Keratinocyte (primary cell): Measurements from ENCODE around the gene IKZF1. TPM values are rescaled to one million over a fixed set of nuclear protein-coding genes. Genes with fewer than 3 reads are reported as not detected.

Experiments used
- DNase-seq: peaks from one replicate; pipeline ENCODE4 v3.0.0-alpha.2; 2011; ENCODE audit warnings: low read depth, missing footprints, low spot score
- FAIRE-seq: peaks from 2 replicates; lab custom pipeline; 2011; peaks lifted over from hg19 to GRCh38; lab: Jason Lieb, UNC
- H2AFZ ChIP-seq: 2 replicates; pipeline ENCODE4 v1.6.0; 2012; ENCODE audit warnings: low read length, control low read depth, inconsistent platforms; ENCODE audit not compliant: control insufficient read depth
- H3K27ac ChIP-seq: 2 replicates; pipeline ENCODE4 v1.5.1; 2011; ENCODE audit warnings: low read length; ENCODE audit not compliant: control insufficient read depth, insufficient read depth
- H3K27me3 ChIP-seq: 3 replicates; pipeline ENCODE4 v1.6.0; 2011; ENCODE audit warnings: low read length; ENCODE audit not compliant: control insufficient read depth, insufficient read depth; ENCODE audit errors: extremely low read depth
- H3K36me3 ChIP-seq, 2 experiments: 2 replicates in 1 of 2; 3 replicates in 1 of 2; pipeline ENCODE4 v1.5.1; 2011; ENCODE audit warnings: low read length in 2 of 2, mild to moderate bottlenecking in 1 of 2; ENCODE audit not compliant: control insufficient read depth in 2 of 2, insufficient read depth in 2 of 2; ENCODE audit errors: extremely low read depth in 1 of 2
- H3K4me1 ChIP-seq: 3 replicates; pipeline ENCODE4 v1.5.1; 2011; ENCODE audit warnings: low read length; ENCODE audit not compliant: control insufficient read depth, insufficient read depth; ENCODE audit errors: extremely low read depth
- H3K4me2 ChIP-seq: 3 replicates; pipeline ENCODE4 v1.6.0; 2011; ENCODE audit warnings: low read depth, low read length; ENCODE audit not compliant: control insufficient read depth, insufficient read depth; ENCODE audit errors: extremely low read depth
- H3K4me3 ChIP-seq, 3 experiments: fragments of 200-600 bp in 1 of 3; sonication (generic) in 1 of 3; 2 replicates in 2 of 3; 3 replicates in 1 of 3; pipeline ENCODE4 v1.5.1; 2011 to 2016; ENCODE audit warnings: low read length in 3 of 3, mild to moderate bottlenecking in 3 of 3, control low read depth in 2 of 3, inconsistent platforms in 1 of 3, low read depth in 1 of 3, mixed read lengths in 1 of 3, mixed run types in 1 of 3, moderate library complexity in 1 of 3; ENCODE audit not compliant: control insufficient read depth in 2 of 3, insufficient read depth in 2 of 3; ENCODE audit errors: extremely low read depth in 1 of 3
- H3K79me2 ChIP-seq: 2 replicates; pipeline ENCODE4 v1.6.0; 2012; ENCODE audit warnings: low read length; ENCODE audit not compliant: control insufficient read depth, insufficient read depth
- H3K9ac ChIP-seq: 3 replicates; pipeline ENCODE4 v1.6.0; 2011; ENCODE audit warnings: low read length; ENCODE audit not compliant: control insufficient read depth, insufficient read depth; ENCODE audit errors: extremely low read depth
- H3K9me1 ChIP-seq: 3 replicates; pipeline ENCODE4 v1.6.0; 2011; ENCODE audit warnings: low read length; ENCODE audit not compliant: control insufficient read depth, insufficient read depth; ENCODE audit errors: extremely low read depth
- H3K9me3 ChIP-seq: 2 replicates; pipeline ENCODE4 v1.5.1; 2012; ENCODE audit warnings: low read depth, low read length; ENCODE audit not compliant: control insufficient read depth
- H4K20me1 ChIP-seq: 3 replicates; pipeline ENCODE4 v1.6.0; 2011; ENCODE audit warnings: low read length; ENCODE audit not compliant: control insufficient read depth, insufficient read depth; ENCODE audit errors: extremely low read depth
- CTCF ChIP-seq, 3 experiments: IDR thresholded peaks in 1 of 3; conservative IDR thresholded peaks in 1 of 3; optimal IDR thresholded peaks in 1 of 3; 2 replicates in 2 of 3; 3 replicates in 1 of 3; pipeline versions ENCODE3 to v1.5.1; 2011; ENCODE audit warnings: low read length in 3 of 3, mild to moderate bottlenecking in 3 of 3, moderate library complexity in 2 of 3, control low read depth in 1 of 3, inconsistent platforms in 1 of 3; ENCODE audit not compliant: insufficient read depth in 2 of 3; ENCODE audit errors: extremely low read depth in 1 of 3
- EZH2 ChIP-seq: IDR thresholded peaks from one replicate; pipeline ENCODE4 v1.6.1; 2012; ENCODE audit warnings: inconsistent platforms, mild to moderate bottlenecking, low read length, moderate library complexity
- dilution Hi-C: fragments of 300-500 bp; cut with MboI; formaldehyde crosslinking; loops from one replicate; pipeline ENCODE4 v1.7.0; 2020; ENCODE audit warnings: low sequenced_read_pairs; ENCODE audit not compliant: extremely low pct_ligation_motif_present
- polyA plus RNA-seq, 5 experiments: library from polyadenylated mRNA; depleted of rRNA in 3 of 5; stranded (reverse) in 3 of 5; stranded (forward) in 1 of 5; unstranded in 1 of 5; fragments of >200 nt; gene quantifications; 1 replicate in 1 of 5; 2 replicates in 3 of 5; 3 replicates in 1 of 5; pipeline versions ENCODE4 v1.2.1 to v1.2.3, GENCODE V29; 2011 to 2012; ENCODE audit warnings: missing spikeins in 2 of 5, low read depth in 1 of 5, low replicate concordance in 1 of 5

Gene IKZF1
- polyA plus RNA-seq, 1 donor (not counting 4 experiments of a cell fraction or from before 2014, with no cell fraction given): not detected

- no peak overlapping the region for H3K27ac ChIP-seq
- no peaks in the 10 kb centered on the region for H3K9me1 ChIP-seq
- TF ChIP-seq CTCF (optimal IDR thresholded peaks at IDR 0.05 in 1 of 3, IDR thresholded peaks at IDR 0.05 in 1 of 3, conservative IDR thresholded peaks at IDR 0.05 in 1 of 3; ENCODE audit: extremely low read depth in 1 of 3, insufficient read depth in 2 of 3, low read length in 3 of 3) (no peak), EZH2 (no peak)
- H3K79me2 ChIP-seq: no peaks in the 10 kb centered on the region
- FAIRE-seq: no peak
- no peaks in the 10 kb centered on the region for H4K20me1 ChIP-seq
- H3K4me2 ChIP-seq: no peak overlapping the region
- H3K9me3 ChIP-seq: no peaks in the 10 kb centered on the region
- no peak overlapping the region for H3K4me3 ChIP-seq
- H3K4me1 ChIP-seq: no peaks in the 10 kb centered on the region
- no peak overlapping the region for H3K9ac ChIP-seq
- dilution Hi-C loops: no loop called here
- no peaks in the 10 kb centered on the region for H3K36me3 ChIP-seq
- no peaks in the 10 kb centered on the region for H3K27me3 ChIP-seq
- H2AFZ ChIP-seq: no peak overlapping the region
- DNase-seq: no peak
These were observed 19.2 kb upstream of the IKZF1 start for GRCh38 chr7:50285269-50285668.

GRCh38 chr7:50287129-50287528, 17.4 kb upstream of the IKZF1 start:
- no peak overlapping the region for H2AFZ ChIP-seq
- H3K27ac ChIP-seq: no peak overlapping the region
- no peaks in the 10 kb centered on the region for H4K20me1 ChIP-seq
- H3K9ac ChIP-seq: no peak overlapping the region
- no peak for TF ChIP-seq EZH2
- no peak for TF ChIP-seq CTCF (optimal IDR thresholded peaks at IDR 0.05 in 1 of 3, IDR thresholded peaks at IDR 0.05 in 1 of 3, conservative IDR thresholded peaks at IDR 0.05 in 1 of 3; ENCODE audit: extremely low read depth in 1 of 3, insufficient read depth in 2 of 3, low read length in 3 of 3)
- FAIRE-seq: no peak
- DNase-seq: no peak
- H3K9me1 ChIP-seq: no peaks in the 10 kb centered on the region
- no peaks in the 10 kb centered on the region for H3K4me1 ChIP-seq
- H3K27me3 ChIP-seq: no peaks in the 10 kb centered on the region
- no peaks in the 10 kb centered on the region for H3K36me3 ChIP-seq
- H3K79me2 ChIP-seq: no peaks in the 10 kb centered on the region
- no peak overlapping the region for H3K4me2 ChIP-seq
- no peaks in the 10 kb centered on the region for H3K9me3 ChIP-seq
- no peak overlapping the region for H3K4me3 ChIP-seq
- dilution Hi-C loops: no loop called here
